Stimulated activated naive CD8-positive, alpha-beta T cell treated with anti-CD3 and anti-CD28 coated beads, Interleukin-15, amount 100 ng/mL, for 72 hours (primary cell): ENCODE results near the gene AURKAIP1.
A peak's percentile ranks its signal among the peaks of the same experiment; 100 is the strongest.

Experiments used
- ATAC-seq: fragments of 150-1000 bp; cut with Tn5 transposase; 2 replicates; pipeline ENCODE4 v1.10.0; 2021; ENCODE audit warnings: mild to moderate bottlenecking, moderate library complexity
- DNase-seq, 2 donors: peaks; one replicate each; pipeline ENCODE4 v3.0.0; 2021 to 2022
- H3K27ac Mint-ChIP-seq, 2 donors: one replicate each; pipeline ENCODE4 v1.8.0; 2022; ENCODE audit warnings: mild to moderate bottlenecking in 2 of 2, mixed read lengths in 2 of 2, moderate library complexity in 2 of 2
- H3K27me3 Mint-ChIP-seq: one replicate; pipeline ENCODE4 v1.8.0; 2022; ENCODE audit warnings: mixed read lengths
- H3K4me1 Mint-ChIP-seq: one replicate; pipeline ENCODE4 v1.8.0; 2022; ENCODE audit warnings: mild to moderate bottlenecking, mixed read lengths
- H3K4me3 Mint-ChIP-seq, 2 donors: one replicate each; pipeline ENCODE4 v1.8.0; 2022; ENCODE audit warnings: mild to moderate bottlenecking in 2 of 2, mixed read lengths in 2 of 2, moderate library complexity in 1 of 2
- H3K9me3 Mint-ChIP-seq, 2 donors: one replicate each; pipeline ENCODE4 v1.8.0; 2022; ENCODE audit warnings: mixed read lengths in 2 of 2

The AURKAIP1 gene

GRCh38 chr1:1351511-1352427, 23.2 kb downstream of the AURKAIP1 start:
- no peaks in the 10 kb centered on the region for H3K9me3 Mint-ChIP-seq
- H3K27me3 Mint-ChIP-seq: peaks cover 34% of the 10 kb centered on the region
- peaks cover 45% of the 10 kb centered on the region for H3K4me1 Mint-ChIP-seq
- H3K27ac Mint-ChIP-seq: peak overlapping the region in 1 of 2 donors; percentile 12
- DNase-seq: no peak
- H3K4me3 Mint-ChIP-seq: peak overlapping the region; percentile 42 to 56
- no peak for ATAC-seq

GRCh38 chr1:1349256-1350012, 25.6 kb downstream of the AURKAIP1 start, which contains the start of gene DVL1:
DVL1 (minus strand) TSS chr1:1349418; CDS start chr1:1349065, 353 bp downstream.
- DNase-seq (peak; percentile 79 to 81), ATAC-seq (peak; percentile 81)
- Mint-ChIP-seq H3K27me3 (peaks cover 27% of the 10 kb centered on the region), H3K4me3 (peak within 1 kb of the TSS; percentile 77 to 85), H3K4me1 (peaks cover 61% of the 10 kb centered on the region), H3K27ac (no peak within 1 kb of the TSS), H3K9me3 (no peaks in the 10 kb centered on the region)

GRCh38 chr1:1348420-1349255, 26.4 kb downstream of the AURKAIP1 start:
- ATAC-seq (peak; percentile 46), DNase-seq (no peak)
- peaks cover 59% of the 10 kb centered on the region for H3K4me1 Mint-ChIP-seq
- H3K27ac Mint-ChIP-seq: no peak overlapping the region
- H3K9me3 Mint-ChIP-seq: no peaks in the 10 kb centered on the region
- H3K4me3 Mint-ChIP-seq: peak overlapping the region; percentile 77 to 85
- H3K27me3 Mint-ChIP-seq: peaks cover 19% of the 10 kb centered on the region

- peaks cover 11% of the 10 kb centered on the region for H3K27me3 Mint-ChIP-seq
- peaks cover 59% of the 10 kb centered on the region for H3K4me1 Mint-ChIP-seq
- no peak for DNase-seq
- H3K4me3 Mint-ChIP-seq: peak overlapping the region; percentile 77 to 85
- peak overlapping the region in 1 of 2 donors; percentile 12 for H3K27ac Mint-ChIP-seq
- H3K9me3 Mint-ChIP-seq: no peaks in the 10 kb centered on the region
- ATAC-seq: no peak
These were observed 27.2 kb downstream of the AURKAIP1 start for GRCh38 chr1:1347663-1348419.

GRCh38 chr1:1347026-1347595, 27.9 kb downstream of the AURKAIP1 start:
- Mint-ChIP-seq H3K4me3 (peak overlapping the region; percentile 77 to 85), H3K9me3 (no peaks in the 10 kb centered on the region), H3K27me3 (peaks cover 4% of the 10 kb centered on the region), H3K27ac (no peak overlapping the region), H3K4me1 (peaks cover 55% of the 10 kb centered on the region)
- ATAC-seq: no peak
- no peak for DNase-seq

- H3K9me3 Mint-ChIP-seq: peaks cover 0 to under 1% of the 10 kb centered on the region in 2 donors
- DNase-seq (no peak), ATAC-seq (no peak)
- H3K4me3 Mint-ChIP-seq: peak overlapping the region; percentile 27 to 77
- H3K27me3 Mint-ChIP-seq: no peaks in the 10 kb centered on the region
- H3K4me1 Mint-ChIP-seq: peaks cover 51% of the 10 kb centered on the region
- H3K27ac Mint-ChIP-seq: no peak overlapping the region
These were observed 28.5 kb downstream of the AURKAIP1 start for GRCh38 chr1:1346501-1346890.

GRCh38 chr1:1345860-1346500, 29.0 kb downstream of the AURKAIP1 start:
- Mint-ChIP-seq H3K4me3 (no peak overlapping the region), H3K27me3 (no peaks in the 10 kb centered on the region), H3K4me1 (peaks cover 51% of the 10 kb centered on the region), H3K27ac (no peak overlapping the region), H3K9me3 (peaks cover 0 to 5% of the 10 kb centered on the region in 2 donors)
- ATAC-seq: no peak
- no peak for DNase-seq

GRCh38 chr1:1345384-1345783, 29.6 kb downstream of the AURKAIP1 start:
- ATAC-seq (no peak), DNase-seq (no peak)
- Mint-ChIP-seq H3K9me3 (peaks cover 0 to 7% of the 10 kb centered on the region in 2 donors), H3K4me1 (peaks cover 51% of the 10 kb centered on the region), H3K27me3 (no peaks in the 10 kb centered on the region), H3K4me3 (no peak overlapping the region), H3K27ac (no peak overlapping the region)

- peak overlapping the region in 1 of 2 donors; percentile 27 for H3K27ac Mint-ChIP-seq
These were observed 30.2 kb downstream of the AURKAIP1 start for GRCh38 chr1:1344655-1345361.

GRCh38 chr1:1343811-1344421, 31.1 kb downstream of the AURKAIP1 start:
- Mint-ChIP-seq H3K9me3 (peaks cover 0 to 7% of the 10 kb centered on the region in 2 donors), H3K4me3 (no peak overlapping the region), H3K27ac (peak overlapping the region in 1 of 2 donors; percentile 12), H3K27me3 (no peaks in the 10 kb centered on the region), H3K4me1 (peaks cover 51% of the 10 kb centered on the region)
- no peak for DNase-seq
- ATAC-seq: no peak

More at GRCh38 chr1:1344655-1345361, 30.2 kb downstream of the AURKAIP1 start:
- H3K4me1 Mint-ChIP-seq: peaks cover 51% of the 10 kb centered on the region
- no peak overlapping the region for H3K4me3 Mint-ChIP-seq
- H3K27me3 Mint-ChIP-seq: no peaks in the 10 kb centered on the region
- DNase-seq (no peak), ATAC-seq (peak; percentile 34)
- H3K9me3 Mint-ChIP-seq: peaks cover 0 to 7% of the 10 kb centered on the region in 2 donors

- Mint-ChIP-seq H3K9me3 (peaks cover 0 to 7% of the 10 kb centered on the region in 2 donors), H3K27ac (no peak overlapping the region), H3K4me3 (no peak overlapping the region), H3K4me1 (peaks cover 44% of the 10 kb centered on the region), H3K27me3 (no peaks in the 10 kb centered on the region)
- ATAC-seq: no peak
- no peak for DNase-seq
These were observed 32.4 kb downstream of the AURKAIP1 start for GRCh38 chr1:1342584-1343115.

- peaks cover 39% of the 10 kb centered on the region for H3K4me1 Mint-ChIP-seq
- no peak for DNase-seq
- no peak overlapping the region for H3K27ac Mint-ChIP-seq
- no peaks in the 10 kb centered on the region for H3K27me3 Mint-ChIP-seq
- ATAC-seq: peak; percentile 3
- H3K4me3 Mint-ChIP-seq: no peak overlapping the region
- H3K9me3 Mint-ChIP-seq: peaks cover 0 to 7% of the 10 kb centered on the region in 2 donors
These were observed 32.9 kb downstream of the AURKAIP1 start for GRCh38 chr1:1342061-1342562.
